C4-2B (cell line): ENCODE measurements around the gene NID2.

Source experiments
- ZFX ChIP-seq: fragments of 450-650 bp; IDR thresholded peaks from 2 replicates; pipeline ENCODE4 v1.6.1; 2017
- TF ChIP-seq, protein P1 (sequence below): fragments of 450-650 bp; conservative IDR thresholded peaks from 2 replicates; pipeline ENCODE4 v1.5.1; 2017; ENCODE audit warnings: mild to moderate bottlenecking

DNA sequence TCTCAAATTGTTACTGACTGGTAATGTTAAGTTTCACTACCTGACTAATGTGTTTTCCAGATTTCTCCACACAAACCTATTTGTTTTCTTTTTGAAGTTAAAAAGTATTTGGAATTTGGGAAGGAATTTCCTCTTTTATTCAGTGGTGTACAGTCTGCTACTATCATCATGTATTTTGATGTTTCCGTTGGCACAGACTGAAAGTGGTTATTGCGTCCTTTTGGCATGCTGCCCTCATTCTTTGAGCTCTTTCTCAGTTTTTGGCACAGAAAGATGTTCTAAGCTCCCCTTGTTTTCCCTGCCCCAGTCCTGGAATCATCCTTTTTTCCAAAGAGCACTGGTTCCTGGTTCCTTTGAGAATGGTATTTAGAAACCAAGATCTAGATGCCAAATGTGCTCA, 110.9 kb downstream of the NID2 start:
- TF ChIP-seq, protein P1, sequence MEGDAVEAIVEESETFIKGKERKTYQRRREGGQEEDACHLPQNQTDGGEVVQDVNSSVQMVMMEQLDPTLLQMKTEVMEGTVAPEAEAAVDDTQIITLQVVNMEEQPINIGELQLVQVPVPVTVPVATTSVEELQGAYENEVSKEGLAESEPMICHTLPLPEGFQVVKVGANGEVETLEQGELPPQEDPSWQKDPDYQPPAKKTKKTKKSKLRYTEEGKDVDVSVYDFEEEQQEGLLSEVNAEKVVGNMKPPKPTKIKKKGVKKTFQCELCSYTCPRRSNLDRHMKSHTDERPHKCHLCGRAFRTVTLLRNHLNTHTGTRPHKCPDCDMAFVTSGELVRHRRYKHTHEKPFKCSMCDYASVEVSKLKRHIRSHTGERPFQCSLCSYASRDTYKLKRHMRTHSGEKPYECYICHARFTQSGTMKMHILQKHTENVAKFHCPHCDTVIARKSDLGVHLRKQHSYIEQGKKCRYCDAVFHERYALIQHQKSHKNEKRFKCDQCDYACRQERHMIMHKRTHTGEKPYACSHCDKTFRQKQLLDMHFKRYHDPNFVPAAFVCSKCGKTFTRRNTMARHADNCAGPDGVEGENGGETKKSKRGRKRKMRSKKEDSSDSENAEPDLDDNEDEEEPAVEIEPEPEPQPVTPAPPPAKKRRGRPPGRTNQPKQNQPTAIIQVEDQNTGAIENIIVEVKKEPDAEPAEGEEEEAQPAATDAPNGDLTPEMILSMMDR: no peak
- TF ChIP-seq ZFX: no peak
